Lung (tissue), 12 donors: ENCODE results near the gene ZGLP1. TPM values are rescaled to one million over a fixed set of nuclear protein-coding genes. Genes with fewer than 3 reads are reported as not detected.

Experiments
- ATAC-seq: fragments of 200-7000 bp; cut with Tn5 transposase; one replicate; pipeline ENCODE4 v1.9.1; 2020; ENCODE audit warnings: moderate number of reproducible peaks; ENCODE audit not compliant: insufficient read depth, low FRiP score
- DNase-seq, 3 donors: peaks; one replicate each; pipeline ENCODE4 v3.0.0-alpha.2; 2013 to 2017
- H3K27ac ChIP-seq, 2 donors: one replicate each; pipeline ENCODE4 v1.5.1; 2013; ENCODE audit warnings: mild to moderate bottlenecking in 2 of 2, moderate library complexity in 2 of 2, control low read depth in 1 of 2, inconsistent platforms in 1 of 2, low read depth in 1 of 2, low read length in 1 of 2
- H3K27me3 ChIP-seq, 3 donors: one replicate each; pipeline ENCODE4 v1.5.1; 2013; ENCODE audit warnings: low read length in 2 of 3; ENCODE audit not compliant: control insufficient read depth in 3 of 3, insufficient read depth in 3 of 3
- H3K36me3 ChIP-seq, 4 donors: one replicate each; pipeline ENCODE4 v1.5.1; 2013; ENCODE audit warnings: low read length in 4 of 4, mild to moderate bottlenecking in 1 of 4, moderate library complexity in 1 of 4; ENCODE audit not compliant: control insufficient read depth in 4 of 4, insufficient read depth in 4 of 4
- H3K4me1 ChIP-seq, 5 donors: one replicate each; pipeline ENCODE4 v1.5.1; 2013; ENCODE audit warnings: low read length in 5 of 5, mild to moderate bottlenecking in 2 of 5, moderate library complexity in 1 of 5; ENCODE audit not compliant: control insufficient read depth in 5 of 5, insufficient read depth in 5 of 5
- H3K4me3 ChIP-seq: one replicate; pipeline ENCODE4 v1.5.1; 2013; ENCODE audit warnings: mild to moderate bottlenecking, control low read depth, moderate library complexity
- H3K9ac ChIP-seq, 2 donors: one replicate each; pipeline ENCODE4 v1.5.1; 2013; ENCODE audit warnings: low read length in 2 of 2, control low read depth in 1 of 2; ENCODE audit not compliant: insufficient read depth in 1 of 2
- H3K9me3 ChIP-seq, 4 donors: one replicate each; pipeline ENCODE4 v1.5.1; 2013; ENCODE audit warnings: low read length in 3 of 4, mild to moderate bottlenecking in 1 of 4, moderate library complexity in 1 of 4; ENCODE audit not compliant: control insufficient read depth in 4 of 4, insufficient read depth in 3 of 4
- CTCF ChIP-seq: IDR thresholded peaks from 2 replicates; pipeline ENCODE4 v1.5.1; 2012; ENCODE audit warnings: mild to moderate bottlenecking; ENCODE audit errors: control extremely low read depth, extremely low read depth
- WGBS, 2 donors: extraction: QIAGEN DNeasy Blood & Tissue Kit; methylation state at CpG; one replicate each; pipeline ENCODE4 v1.1.7; 2013; 5-methylcytosine and 5-hydroxymethylcytosine counted together
- polyA plus RNA-seq, 2 donors: library from polyadenylated mRNA; stranded (reverse); fragments of 200-250 nt; gene quantifications; one replicate each; pipeline ENCODE4 v1.2.1, GENCODE V29; 2013
- total RNA-seq, 2 donors: library from RNA; depleted of rRNA in 1 of 2; stranded (reverse); fragments of >200 nt in 1 of 2; gene quantifications; one replicate each; pipeline ENCODE4 v1.2.1, GENCODE V29; 2014 to 2021
- donor health status: control.
- donor health status: control.
- donor health status: Bipolar disorder and iron deficiency.
- donor health status: healthy.
- donor health status: DM: yes; HTN: yes; CAD: no.

Gene ZGLP1
- total and polyA plus RNA-seq, 4 donors, result 3.0 to 6.7 (median 4.4) TPM

- no peak overlapping the region for H3K9ac ChIP-seq
- H3K9me3 ChIP-seq, result peaks cover 0 to 5% (median 0%) of the 10 kb centered on the region in 4 donors
- no peak overlapping the region for H3K4me3 ChIP-seq
- peaks cover 0 to 18% (median 3%) of the 10 kb centered on the region in 4 donors for H3K36me3 ChIP-seq
- TF ChIP-seq CTCF, result no peak
- DNase-seq (peak; percentile 65 to 71 (median 70)), ATAC-seq (peak; percentile 4)
- peaks cover 0 to 70% (median 42%) of the 10 kb centered on the region in 5 donors for H3K4me1 ChIP-seq
- H3K27ac ChIP-seq, result peak overlapping the region in 1 of 2 donors; percentile 9
- H3K27me3 ChIP-seq, result peaks cover 0 to 41% (median 18%) of the 10 kb centered on the region in 3 donors
- 0 to 1% methylated on average over 45 to 50 of the region's 50 CpGs for WGBS, 2 donors
These were observed 20.3 kb downstream of the ZGLP1 start for GRCh38 chr19:10289167-10289835.

GRCh38 chr19:10288662-10289166 is 20.9 kb downstream of the ZGLP1 start:
- peaks cover 0 to 36% (median 18%) of the 10 kb centered on the region in 3 donors for H3K27me3 ChIP-seq
- WGBS, 2 donors, result 6% methylated on average over 23 of the region's 23 CpGs
- TF ChIP-seq CTCF, result no peak
- ATAC-seq, result peak; percentile 14
- DNase-seq, result peak; percentile 74 to 77 (median 76)
- H3K36me3 ChIP-seq, result peaks cover 0 to 24% (median 3%) of the 10 kb centered on the region in 4 donors
- H3K4me3 ChIP-seq, result no peak overlapping the region
- peak overlapping the region in 1 of 2 donors; percentile 9 for H3K27ac ChIP-seq
- peaks cover 0 to 70% (median 46%) of the 10 kb centered on the region in 5 donors for H3K4me1 ChIP-seq
- no peak overlapping the region for H3K9ac ChIP-seq
- H3K9me3 ChIP-seq, result peaks cover 0 to 2% (median 0%) of the 10 kb centered on the region in 4 donors

GRCh38 chr19:10286803-10287737 is 22.5 kb downstream of the ZGLP1 start, which contains the start of gene ICAM4:
TSS of gene ICAM4 (plus strand) at chr19:10286955. CDS start at chr19:10287013, 58 bp downstream.
- no peak for TF ChIP-seq CTCF
- ATAC-seq (no peak), DNase-seq (peak; percentile 98 to 99 (median 98))
- WGBS, 2 donors, result 2 to 6% methylated on average over 59 of the region's 59 CpGs
- Histone ChIP-seq H3K27ac (peak within 1 kb of the TSS in 1 of 2 donors; percentile 78), H3K36me3 (peaks cover 0 to 32% (median 0%) of the 10 kb centered on the region in 4 donors), H3K9ac (peak within 1 kb of the TSS in 1 of 2 donors; percentile 26), H3K27me3 (peaks cover 0 to 19% (median 8%) of the 10 kb centered on the region in 3 donors), H3K9me3 (no peaks in the 10 kb centered on the region), H3K4me1 (peaks cover 0 to 64% (median 39%) of the 10 kb centered on the region in 5 donors), H3K4me3 (no peak within 1 kb of the TSS)
